GM18873 (cell line): Measurements from ENCODE around the gene CYP4F3.
"Not testable (repeated sequence)": the region's sequence is repeated elsewhere in the genome, so short reads cannot be mapped to it uniquely, and the experiment has no call there.

Experiments
- ATAC-seq: cut with Tn5 transposase; IDR thresholded peaks from one replicate; pipeline ENCODE4 v1.9.1; 2021; ENCODE audit warnings: mild to moderate bottlenecking, moderate library complexity, moderate number of reproducible peaks; ENCODE audit not compliant: unreplicated experiment, low FRiP score

The CYP4F3 gene

DNA sequence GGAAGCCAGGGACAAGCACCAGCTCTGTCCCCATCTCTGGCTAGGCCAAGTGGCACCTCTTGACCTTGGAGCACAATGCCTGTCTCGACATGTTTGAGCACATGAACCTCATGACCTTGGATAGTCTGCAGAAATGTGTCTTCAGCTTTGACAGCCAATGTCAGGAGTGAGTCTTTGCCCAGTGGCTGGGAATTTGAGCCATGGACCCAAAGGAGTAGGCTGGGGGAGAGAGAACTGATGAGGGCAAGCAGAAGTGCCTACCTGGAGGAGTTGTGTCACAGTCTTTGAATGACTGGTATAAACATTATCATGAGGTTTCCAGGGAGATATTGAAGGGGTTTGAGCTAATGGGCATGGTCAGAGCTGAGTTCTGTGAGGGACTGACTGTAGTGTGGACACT lies 25.5 kb downstream of the CYP4F3 start:
- no peak for ATAC-seq

DNA sequence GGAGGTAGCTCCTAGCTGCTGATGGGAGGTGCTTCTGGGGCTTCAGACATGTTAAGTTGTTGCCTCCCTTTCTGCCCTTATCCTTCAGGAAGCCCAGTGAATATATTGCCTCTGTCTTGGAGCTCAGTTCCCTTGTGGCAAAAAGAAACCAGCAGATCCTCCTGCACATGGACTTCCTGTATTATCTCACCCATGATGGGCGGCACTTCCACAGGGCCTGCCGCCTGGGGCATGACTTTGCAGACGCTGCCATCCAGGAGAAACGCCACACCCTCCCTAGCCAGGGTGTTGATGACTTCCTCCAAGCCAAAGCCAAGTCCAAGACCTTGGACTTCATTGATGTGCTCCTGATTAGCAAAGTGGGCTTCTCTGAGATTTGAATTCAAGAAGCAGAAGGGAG lies 26.2 kb downstream of the CYP4F3 start:
- no peak for ATAC-seq

DNA sequence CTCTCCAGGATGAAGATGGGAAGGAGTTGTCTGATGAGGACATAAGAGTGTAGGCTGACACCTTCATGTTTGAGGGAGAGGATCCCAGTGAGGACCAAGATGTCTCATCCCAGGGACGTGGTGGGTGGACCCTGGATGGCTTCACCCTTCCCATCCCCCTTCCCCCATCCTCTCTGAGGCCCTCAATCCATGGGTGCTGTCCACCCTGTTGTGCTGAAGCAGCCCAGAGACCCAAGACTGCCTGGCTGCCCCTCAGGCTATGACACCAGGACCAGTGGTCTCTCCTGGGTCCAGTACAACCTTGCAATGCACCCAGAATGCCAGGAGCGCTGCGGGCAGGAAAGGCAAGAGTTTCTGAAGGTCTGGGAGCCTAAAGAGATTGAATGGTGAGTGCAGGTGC lies 28.7 kb downstream of the CYP4F3 start:
- ATAC-seq = no peak

DNA sequence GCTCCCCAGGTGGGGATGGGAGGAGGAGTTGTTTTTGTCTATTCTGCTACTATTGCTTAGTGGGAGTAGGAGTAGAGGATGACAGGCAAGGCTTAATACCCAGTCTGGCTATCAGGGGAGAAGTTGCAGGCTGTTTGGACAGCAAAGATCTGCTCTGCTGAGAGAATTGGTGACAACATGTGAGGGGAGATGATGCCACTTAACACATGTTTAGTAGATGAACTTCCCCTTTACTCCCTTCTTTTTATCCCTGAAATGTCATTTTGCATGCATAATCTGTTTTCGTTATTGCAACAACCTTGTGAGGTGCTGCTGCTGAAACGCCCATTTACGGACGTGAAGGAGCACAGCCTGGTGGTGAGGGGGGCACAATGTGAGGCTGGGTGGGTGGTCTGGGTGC lies 29.2 kb downstream of the CYP4F3 start:
- ATAC-seq = no peak

DNA sequence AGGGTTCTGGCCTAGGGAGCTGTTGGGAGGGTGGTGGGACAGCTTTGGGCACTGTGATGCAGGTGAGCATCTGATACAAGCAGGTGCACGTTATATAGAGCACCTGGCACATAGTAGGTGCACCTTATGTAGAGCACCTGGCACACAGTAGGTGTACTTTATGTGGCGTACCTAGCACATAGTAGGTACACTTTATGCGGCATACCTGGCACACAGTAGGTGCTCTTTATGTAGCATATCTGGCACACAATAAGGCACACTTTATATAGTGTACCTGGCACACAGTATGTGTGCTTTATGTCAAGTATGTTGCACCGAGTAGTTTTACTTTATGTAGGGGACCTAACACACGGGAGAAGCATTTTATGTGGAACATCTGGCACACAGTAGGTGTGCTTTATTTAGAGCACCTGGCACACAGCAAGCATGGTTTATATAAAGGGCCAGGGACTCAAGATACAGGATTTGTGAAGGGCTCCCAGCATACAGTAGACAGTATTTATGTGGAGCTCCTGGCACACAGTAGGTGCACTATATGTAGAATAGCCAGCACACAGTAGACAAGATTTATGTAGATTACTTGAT lies 30.6 kb downstream of the CYP4F3 start:
- ATAC-seq = no peak

DNA sequence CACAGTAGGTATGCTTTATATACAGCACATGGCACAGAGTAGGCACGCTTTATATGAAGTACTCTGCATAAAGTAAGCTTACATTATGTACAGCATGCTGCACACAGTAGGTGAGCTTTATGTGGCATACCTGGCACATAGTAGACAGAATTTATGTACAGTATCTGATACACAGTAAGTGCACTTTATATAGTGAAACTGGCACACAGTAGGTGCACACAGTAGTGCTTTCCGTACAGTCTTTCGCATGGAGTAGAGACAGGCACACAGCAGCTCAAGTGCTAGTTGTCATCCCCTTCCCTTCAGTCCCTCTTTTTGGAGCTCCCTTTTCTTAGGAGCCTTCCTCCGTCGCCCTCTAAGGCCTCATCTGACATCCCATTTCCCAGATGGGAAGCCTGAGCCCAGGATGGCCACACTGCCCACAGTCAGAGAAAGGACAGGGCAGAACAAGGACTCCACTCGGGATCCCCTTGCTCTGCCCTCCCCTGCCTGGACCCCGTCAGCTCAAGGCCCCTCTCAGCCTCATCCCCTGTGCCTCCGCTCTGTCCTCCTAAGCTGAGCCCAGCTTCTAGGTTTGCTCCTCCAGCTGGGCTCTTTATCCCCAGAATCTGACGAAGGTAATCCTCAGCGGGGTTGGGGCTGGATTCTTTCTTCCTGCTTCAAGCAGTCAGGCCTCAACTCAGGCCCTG lies 31.3 kb downstream of the CYP4F3 start:
- ATAC-seq = no peak

DNA sequence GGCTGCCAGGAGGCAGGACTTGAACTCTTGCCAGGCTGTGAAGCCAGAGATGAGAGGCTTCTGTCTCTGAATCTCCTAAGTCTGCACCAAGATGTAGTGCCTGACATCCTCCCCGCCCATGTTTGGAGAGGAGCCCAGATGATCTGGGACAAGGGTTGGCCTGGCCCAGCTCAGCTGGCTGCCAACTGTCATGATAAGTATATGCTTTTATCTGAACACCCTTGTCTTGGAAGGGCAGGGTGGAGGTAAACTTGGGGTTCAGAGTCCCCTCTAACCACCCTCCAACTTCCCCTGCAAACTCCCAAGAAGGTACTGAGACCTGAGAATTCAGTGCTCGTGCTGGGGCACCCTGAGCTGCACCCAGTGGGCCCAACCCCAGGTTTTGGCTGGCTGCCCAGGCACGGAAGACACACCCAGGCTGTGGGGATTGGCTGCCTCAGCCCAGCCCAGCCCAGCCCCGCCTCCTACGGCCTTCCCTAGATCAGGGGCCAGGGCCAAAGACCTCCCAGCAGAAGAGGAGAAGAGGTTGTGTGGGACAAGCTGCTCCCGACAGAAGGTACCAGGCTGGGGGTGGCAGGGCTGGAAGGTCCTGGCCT lies 32.0 kb downstream of the CYP4F3 start, which contains the start of gene CYP4F12:
TSS of gene CYP4F12 (plus strand) at position 508 of the 596 bp plus-strand sequence. CDS start 443 bp downstream, outside the sequence.
- ATAC-seq = no peak

DNA sequence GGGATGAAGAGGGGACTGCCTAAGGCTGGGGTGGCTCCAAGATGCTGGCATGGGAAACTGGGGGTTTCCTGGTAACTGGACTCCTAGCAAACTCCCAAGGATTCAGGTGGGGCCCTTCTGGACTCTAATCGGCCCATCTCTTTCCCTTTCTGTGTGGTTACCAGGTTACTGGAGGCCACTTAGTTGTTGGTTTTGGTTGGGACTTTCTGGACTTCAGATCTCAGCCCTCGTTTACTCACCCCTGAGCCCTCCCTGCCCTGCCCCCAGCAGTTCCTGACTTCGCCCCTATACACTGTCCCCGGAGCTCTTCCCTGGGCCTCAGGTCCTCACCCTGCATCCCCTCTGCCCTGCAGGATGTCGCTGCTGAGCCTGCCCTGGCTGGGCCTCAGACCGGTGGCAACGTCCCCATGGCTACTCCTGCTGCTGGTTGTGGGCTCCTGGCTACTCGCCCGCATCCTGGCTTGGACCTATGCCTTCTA lies 32.5 kb downstream of the CYP4F3 start:
- ATAC-seq = no peak

DNA sequence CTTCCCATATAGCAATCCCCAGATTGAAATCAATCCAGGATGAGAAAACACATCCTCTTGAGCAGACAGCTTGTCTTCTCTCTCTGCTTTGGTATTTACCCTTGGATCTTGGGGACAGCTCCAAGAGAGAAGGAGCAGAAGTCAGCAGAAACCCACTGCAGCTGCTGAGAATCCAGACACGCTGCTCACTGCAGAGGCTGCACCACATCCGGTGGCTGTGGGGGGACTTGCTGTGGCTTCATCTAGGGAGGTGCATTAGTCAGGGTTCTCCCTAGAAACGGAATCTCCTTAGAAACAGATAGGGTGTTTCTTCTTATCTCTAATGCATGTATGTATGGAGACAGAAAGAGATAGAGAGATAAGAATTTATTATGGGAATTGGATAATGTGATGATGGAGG lies 34.9 kb downstream of the CYP4F3 start:
- ATAC-seq = no peak

DNA sequence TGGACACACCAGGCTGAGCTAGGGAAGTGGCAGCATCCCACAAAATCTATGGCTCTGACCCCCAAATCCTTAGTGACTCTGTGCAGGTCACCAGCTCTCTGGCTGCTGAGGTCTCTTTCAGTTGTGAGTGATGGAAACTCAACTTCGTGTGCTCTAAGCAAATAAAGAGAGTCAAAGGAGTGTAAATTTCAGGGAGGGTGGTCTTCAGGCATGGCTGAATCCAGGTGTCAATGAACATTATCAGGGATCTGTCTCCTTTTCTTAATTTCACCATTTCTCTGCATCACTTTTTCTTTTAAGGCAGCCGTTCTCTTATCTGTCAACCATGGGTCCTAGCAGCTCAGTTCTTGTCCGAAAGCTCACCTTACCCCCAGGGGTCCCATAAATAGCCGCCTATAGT lies 38.4 kb downstream of the CYP4F3 start:
- no peak for ATAC-seq

DNA sequence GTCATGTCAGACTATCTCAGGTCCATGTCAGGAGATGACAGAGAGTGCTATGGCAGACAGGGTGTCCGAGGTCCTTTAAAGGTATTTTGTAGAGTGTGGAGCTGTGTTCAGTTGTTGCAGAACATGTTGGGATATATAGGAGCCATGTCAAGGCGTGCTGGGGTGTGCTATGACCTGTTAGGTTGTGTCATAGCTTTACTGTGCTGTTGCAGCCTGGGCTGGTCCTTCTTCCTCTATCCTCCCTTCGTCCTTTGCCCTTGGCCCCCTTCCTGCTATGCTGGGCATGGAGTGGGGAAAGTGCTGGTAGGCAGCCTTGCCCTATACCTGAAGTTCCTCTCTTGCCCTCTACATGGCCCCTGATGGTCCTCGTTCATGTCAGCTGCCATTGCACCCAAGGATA lies 39.2 kb downstream of the CYP4F3 start:
- ATAC-seq = not testable (repeated sequence)

DNA sequence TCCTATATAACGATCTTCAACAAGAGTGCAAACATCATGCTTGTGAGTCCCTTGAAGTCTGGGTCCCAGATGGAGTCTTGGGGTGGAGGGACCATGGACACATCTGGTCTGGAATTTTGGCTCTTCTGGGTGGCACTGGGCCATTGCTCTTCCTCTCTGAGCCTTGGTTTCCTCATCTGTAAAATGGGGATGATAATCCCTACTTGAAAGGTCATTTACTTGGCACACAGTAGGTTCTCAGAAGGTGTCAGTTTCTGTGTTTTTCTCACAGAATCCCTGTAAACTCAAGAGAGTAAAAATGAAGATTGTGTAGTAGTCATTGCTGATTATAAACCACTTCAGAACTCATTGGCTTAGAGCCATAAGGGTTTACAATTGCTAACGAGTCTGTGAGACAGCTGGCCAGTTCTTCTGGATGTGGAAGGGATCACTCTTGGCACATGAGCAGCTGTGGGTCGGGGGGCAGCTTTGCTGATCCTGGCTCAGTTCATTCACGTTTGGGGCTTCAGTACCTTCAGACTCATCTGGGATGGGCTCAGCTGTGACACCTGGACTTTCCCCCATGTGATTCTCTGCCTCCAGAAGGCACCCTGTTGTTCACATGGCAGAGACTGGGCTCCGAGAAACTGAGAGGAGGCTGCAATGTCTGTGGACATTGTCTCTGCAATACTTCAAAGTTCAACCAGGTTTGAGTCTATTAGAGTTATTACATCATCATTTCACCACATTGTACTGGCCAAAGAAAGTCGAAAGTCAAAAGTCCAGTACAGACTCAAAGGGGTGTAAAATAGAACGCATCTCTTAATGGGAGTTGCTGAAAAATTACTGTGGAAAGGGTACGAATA lies 40.0 kb downstream of the CYP4F3 start:
- no peak for ATAC-seq

DNA sequence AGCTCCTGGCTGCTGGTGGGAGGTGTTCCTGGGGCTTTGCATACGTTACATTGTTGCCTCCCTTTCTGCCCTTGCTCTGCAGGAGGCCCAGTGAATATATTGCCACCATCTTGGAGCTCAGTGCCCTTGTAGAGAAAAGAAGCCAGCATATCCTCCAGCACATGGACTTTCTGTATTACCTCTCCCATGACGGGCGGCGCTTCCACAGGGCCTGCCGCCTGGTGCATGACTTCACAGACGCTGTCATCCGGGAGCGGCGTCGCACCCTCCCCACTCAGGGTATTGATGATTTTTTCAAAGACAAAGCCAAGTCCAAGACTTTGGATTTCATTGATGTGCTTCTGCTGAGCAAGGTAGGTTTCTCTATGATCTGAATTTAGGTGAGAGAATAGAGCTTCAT lies 42.7 kb downstream of the CYP4F3 start:
- ATAC-seq = no peak

DNA sequence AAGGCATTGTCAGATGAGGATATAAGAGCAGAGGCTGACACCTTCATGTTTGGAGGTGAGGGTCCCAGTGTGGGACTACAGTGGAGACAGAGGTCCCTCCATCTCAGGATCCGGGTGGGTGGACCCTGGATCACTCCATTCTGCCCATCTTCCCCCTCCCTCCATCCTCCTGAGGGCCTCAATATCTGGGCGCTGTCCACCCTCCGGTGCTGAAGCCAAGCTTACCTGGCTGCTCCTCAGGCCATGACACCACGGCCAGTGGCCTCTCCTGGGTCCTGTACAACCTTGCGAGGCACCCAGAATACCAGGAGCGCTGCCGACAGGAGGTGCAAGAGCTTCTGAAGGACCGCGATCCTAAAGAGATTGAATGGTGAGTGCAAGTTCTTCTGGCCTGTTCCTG lies 44.1 kb downstream of the CYP4F3 start:
- no peak for ATAC-seq

DNA sequence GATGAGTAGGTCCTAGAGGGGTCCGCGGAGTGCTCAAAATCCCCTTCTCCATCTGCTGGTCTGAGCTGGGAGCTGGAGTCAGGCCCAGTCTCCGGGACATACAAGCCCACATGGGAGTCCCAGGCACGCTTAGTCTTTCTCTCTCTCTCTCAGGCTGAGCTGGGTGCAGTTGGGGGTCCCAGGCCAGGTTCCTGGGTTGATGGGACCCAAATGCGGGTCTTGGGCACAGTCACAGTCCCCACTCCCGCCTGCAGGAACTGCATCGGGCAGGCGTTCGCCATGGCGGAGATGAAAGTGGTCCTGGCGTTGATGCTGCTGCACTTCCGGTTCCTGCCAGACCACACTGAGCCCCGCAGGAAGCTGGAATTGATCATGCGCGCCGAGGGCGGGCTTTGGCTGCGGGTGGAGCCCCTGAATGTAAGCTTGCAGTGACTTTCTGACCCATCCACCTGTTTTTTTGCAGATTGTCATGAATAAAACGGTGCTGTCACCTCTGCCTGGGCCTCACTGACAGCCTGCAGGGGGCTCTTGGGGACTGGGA lies 56.0 kb downstream of the CYP4F3 start:
- no peak for ATAC-seq

DNA sequence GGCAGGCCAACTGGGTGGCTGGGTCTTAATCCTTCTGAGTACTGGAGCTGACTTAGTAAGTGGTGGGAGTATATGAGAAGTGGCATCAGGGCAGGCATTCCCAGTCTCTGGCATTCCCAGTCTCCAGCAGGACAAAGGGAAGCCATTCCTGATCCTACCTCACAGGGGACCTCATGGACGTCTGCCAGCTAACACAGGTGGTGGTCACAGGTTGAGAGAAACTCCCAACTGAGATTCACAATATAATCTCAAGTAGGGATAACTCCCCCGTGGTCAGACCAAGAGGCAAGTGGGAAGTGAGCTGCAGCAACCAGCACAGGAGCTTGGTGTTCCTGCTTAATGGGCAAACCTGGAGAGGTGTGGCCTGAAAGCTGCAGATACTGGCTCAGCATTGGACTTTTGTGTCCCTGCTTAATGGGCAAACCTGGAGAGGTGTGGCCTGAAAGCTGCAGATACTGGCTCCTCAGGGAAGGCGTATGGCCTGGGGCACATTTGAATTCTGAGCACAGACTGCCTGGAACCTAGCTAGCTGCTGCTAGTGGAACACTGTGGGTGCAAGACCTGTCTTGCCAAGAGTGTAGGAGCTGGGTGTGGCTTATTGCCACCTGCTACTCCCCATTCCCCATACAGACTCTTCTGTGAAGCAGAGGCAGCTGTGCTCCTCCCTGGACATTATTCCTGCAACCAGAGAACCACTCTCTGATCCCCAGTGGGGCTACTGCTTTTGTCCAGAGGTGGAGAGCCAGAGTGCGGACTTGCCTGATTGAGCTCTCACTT lies 61.2 kb downstream of the CYP4F3 start:
- ATAC-seq = no peak

DNA sequence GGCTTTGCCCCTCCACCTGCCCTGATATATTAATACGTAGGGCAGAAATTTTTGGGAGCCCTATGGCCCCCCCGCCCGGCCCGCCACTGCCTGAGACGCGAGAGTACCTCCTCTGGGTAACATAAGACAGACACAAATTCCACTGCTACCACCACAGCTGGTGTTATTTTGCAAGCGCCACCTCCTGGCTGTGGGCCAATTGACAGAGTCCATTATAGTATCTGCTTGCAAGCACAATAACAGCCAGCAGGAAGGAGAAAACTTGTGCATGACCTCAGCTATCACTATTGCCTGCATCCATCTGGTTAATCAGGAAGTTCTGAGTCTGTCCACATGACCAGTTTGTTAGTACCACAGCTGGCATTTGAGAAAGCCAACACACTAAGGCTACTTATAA lies 61.8 kb downstream of the CYP4F3 start:
- no peak for ATAC-seq
